Putamen (tissue), 1 donor: ENCODE results near the gene NRL.

Experiments used
- DNase-seq: peaks from one replicate; pipeline ENCODE4 v3.0.0-alpha.2; 2016; ENCODE audit warnings: low spot score

Gene NRL

GRCh38 chr14:24065408-24065807 is 49.3 kb downstream of the NRL start:
- DNase-seq: no peak

- no peak for DNase-seq
Measured at GRCh38 chr14:24064856-24065255, 49.9 kb downstream of the NRL start.

- DNase-seq: no peak
Measured at GRCh38 chr14:24064091-24064795, 50.5 kb downstream of the NRL start.

GRCh38 chr14:24063263-24063836 is 51.4 kb downstream of the NRL start:
- DNase-seq: no peak

GRCh38 chr14:24062216-24062980 is 52.4 kb downstream of the NRL start:
- DNase-seq: no peak

GRCh38 chr14:24060984-24061913 is 53.5 kb downstream of the NRL start:
- no peak for DNase-seq

- no peak for DNase-seq
Measured at GRCh38 chr14:24060443-24060842, 54.3 kb downstream of the NRL start.

GRCh38 chr14:24059841-24060388 is 54.8 kb downstream of the NRL start:
- no peak for DNase-seq

- no peak for DNase-seq
Measured at GRCh38 chr14:24058951-24059475, 55.7 kb downstream of the NRL start.

- DNase-seq: peak; percentile 81
Measured at GRCh38 chr14:24058260-24058950, 56.3 kb downstream of the NRL start.

- DNase-seq: no peak
Measured at GRCh38 chr14:24057867-24058259, 56.9 kb downstream of the NRL start.

- no peak for DNase-seq
Measured at GRCh38 chr14:24057271-24057670, 57.5 kb downstream of the NRL start.

- no peak for DNase-seq
Measured at GRCh38 chr14:24056800-24057184, 58.0 kb downstream of the NRL start.

- no peak for DNase-seq
Measured at GRCh38 chr14:24055971-24056799, 58.6 kb downstream of the NRL start.

- no peak for DNase-seq
Measured at GRCh38 chr14:24054646-24055045, 60.1 kb downstream of the NRL start.

GRCh38 chr14:24054324-24054641 is 60.5 kb downstream of the NRL start:
- DNase-seq: no peak

GRCh38 chr14:24053548-24054323 is 61.0 kb downstream of the NRL start:
- no peak for DNase-seq

- DNase-seq: no peak
Measured at GRCh38 chr14:24052656-24053547, 61.8 kb downstream of the NRL start.
